Measurements from ENCODE around the gene CHST11. TPM values are rescaled to one million over a fixed set of nuclear protein-coding genes. Genes with fewer than 3 reads are reported as not detected.

Gene CHST11
- total RNA-seq, 1 donor from 2014 or later = 40.1 TPM

DNA sequence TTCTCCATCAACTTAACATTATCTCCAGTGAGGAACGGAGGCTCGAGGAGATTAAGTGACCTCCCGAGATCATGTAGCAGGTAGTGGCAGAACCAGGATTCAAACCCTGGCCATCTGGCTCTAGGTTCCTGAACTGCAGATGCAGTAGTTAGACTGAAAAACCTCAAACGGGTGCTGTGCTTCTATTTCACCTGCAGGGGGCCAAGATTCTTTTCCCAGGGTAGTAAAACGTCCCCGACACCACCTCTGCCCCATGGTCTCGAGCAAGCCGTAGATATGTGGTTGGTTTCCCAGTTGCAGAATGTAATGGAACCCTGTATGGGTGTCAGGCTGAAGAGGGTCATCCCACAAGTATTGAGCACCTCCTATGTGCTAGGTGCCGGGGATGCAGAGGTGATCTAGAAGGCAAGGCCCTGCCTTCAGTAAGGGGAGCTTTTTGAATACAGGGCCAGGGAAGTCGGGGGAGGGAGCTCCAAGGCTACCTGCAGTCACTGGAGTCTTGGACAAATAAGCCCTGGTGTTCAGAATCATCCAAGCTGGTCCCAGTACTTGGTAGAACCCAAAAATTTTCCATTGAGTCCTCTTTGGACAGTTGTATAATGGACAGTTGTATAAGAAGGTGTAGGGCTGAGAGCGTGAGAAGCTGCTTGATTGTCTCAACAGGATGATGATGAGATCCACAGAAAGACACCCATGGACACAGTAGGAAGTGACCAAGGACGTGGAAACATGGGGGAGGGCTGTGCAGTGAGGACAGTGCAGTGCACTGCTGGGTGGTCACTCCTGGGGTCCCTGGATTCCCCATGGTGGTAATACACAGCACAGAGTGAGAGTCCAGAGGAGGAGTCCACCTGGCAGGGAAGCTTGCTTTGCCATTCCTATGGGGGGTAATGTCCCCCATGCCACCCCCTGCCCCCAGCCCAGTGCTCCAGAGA lies 197.2 kb downstream of the CHST11 start:
- intact Hi-C loops (cut with micrococcal nuclease) = no loop called here
- ChIA-PET POLR2A (no interaction called here), CTCF (interaction anchor here (0.7 to 1.1 kb wide), 5 partner anchors 10 to 273 kb away, joined by 3 read pairs; partner anchors contain the start of gene CHST11)
- Mint-ChIP-seq H3K4me1 (peaks cover 32% of the 10 kb centered on the region), H3K27ac (no peak overlapping the region), H3K27me3 (no peaks in the 10 kb centered on the region), H3K9me3 (no peaks in the 10 kb centered on the region), H3K4me3 (no peak overlapping the region), H3K36me3 (ENCODE audit: low read depth) (peaks cover 23% of the 10 kb centered on the region)
- peak; percentile 58 for ATAC-seq (ENCODE audit: low read depth)
- no peak for DNase-seq
- TF ChIP-seq, protein P1, sequence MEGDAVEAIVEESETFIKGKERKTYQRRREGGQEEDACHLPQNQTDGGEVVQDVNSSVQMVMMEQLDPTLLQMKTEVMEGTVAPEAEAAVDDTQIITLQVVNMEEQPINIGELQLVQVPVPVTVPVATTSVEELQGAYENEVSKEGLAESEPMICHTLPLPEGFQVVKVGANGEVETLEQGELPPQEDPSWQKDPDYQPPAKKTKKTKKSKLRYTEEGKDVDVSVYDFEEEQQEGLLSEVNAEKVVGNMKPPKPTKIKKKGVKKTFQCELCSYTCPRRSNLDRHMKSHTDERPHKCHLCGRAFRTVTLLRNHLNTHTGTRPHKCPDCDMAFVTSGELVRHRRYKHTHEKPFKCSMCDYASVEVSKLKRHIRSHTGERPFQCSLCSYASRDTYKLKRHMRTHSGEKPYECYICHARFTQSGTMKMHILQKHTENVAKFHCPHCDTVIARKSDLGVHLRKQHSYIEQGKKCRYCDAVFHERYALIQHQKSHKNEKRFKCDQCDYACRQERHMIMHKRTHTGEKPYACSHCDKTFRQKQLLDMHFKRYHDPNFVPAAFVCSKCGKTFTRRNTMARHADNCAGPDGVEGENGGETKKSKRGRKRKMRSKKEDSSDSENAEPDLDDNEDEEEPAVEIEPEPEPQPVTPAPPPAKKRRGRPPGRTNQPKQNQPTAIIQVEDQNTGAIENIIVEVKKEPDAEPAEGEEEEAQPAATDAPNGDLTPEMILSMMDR (IDR thresholded peaks at IDR 0.05) = no peak

GRCh38 chr12:104654665-104655609 lies 198.2 kb downstream of the CHST11 start:
- intact Hi-C loops (cut with micrococcal nuclease) = no loop called here
- Mint-ChIP-seq H3K36me3 (ENCODE audit: low read depth) (peaks cover 23% of the 10 kb centered on the region), H3K4me1 (peaks cover 27% of the 10 kb centered on the region), H3K27me3 (no peaks in the 10 kb centered on the region), H3K27ac (peak overlapping the region; percentile 56), H3K9me3 (no peaks in the 10 kb centered on the region), H3K4me3 (no peak overlapping the region)
- TF ChIP-seq, protein P1 (IDR thresholded peaks at IDR 0.05) = no peak
- ATAC-seq (ENCODE audit: low read depth) = no peak
- POLR2A ChIA-PET = no interaction called here
- no peak for DNase-seq
- CTCF ChIA-PET = interaction anchor here (0.7 to 1.1 kb wide), 5 partner anchors 11 to 274 kb away, joined by 3 read pairs; no protein-coding TSS in a partner anchor

DNA sequence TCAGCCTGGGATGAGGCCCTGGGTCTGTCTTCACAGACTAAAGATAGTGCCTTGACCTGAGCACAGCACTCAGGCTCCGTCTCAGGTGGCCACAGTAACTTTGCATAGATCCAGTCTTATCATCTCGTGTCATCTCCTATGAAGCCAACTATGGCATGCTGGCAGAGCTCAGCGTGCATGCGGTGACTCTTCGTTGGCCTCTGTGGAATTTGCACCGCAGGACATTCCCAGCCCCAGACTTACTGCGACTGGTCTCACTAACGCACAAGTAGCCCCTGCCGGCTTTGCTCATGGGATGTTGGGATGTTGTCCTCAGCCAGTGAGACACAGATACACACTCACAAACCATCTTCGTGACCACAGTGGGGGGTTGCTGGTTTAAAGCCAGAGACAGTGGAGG lies 199.6 kb downstream of the CHST11 start:
- intact Hi-C loops (cut with micrococcal nuclease) = no loop called here
- Mint-ChIP-seq H3K27me3 (no peaks in the 10 kb centered on the region), H3K36me3 (ENCODE audit: low read depth) (peaks cover 25% of the 10 kb centered on the region), H3K4me3 (no peak overlapping the region), H3K9me3 (no peaks in the 10 kb centered on the region), H3K27ac (no peak overlapping the region), H3K4me1 (peaks cover 20% of the 10 kb centered on the region)
- DNase-seq (no peak), ATAC-seq (ENCODE audit: low read depth) (no peak)
- CTCF ChIA-PET = interaction anchor here (1.4 kb wide), 1 partner anchor 11 kb away, joined by 3 read pairs; no protein-coding TSS in a partner anchor
- TF ChIP-seq, protein P1 (IDR thresholded peaks at IDR 0.05) = no peak
- POLR2A ChIA-PET = no interaction called here

GRCh38 chr12:104656921-104657320 lies 200.2 kb downstream of the CHST11 start:
- ChIA-PET POLR2A (no interaction called here), CTCF (interaction anchor here (1.4 kb wide), 1 partner anchor 11 kb away, joined by 3 read pairs; no protein-coding TSS in a partner anchor)
- TF ChIP-seq, protein P1 (IDR thresholded peaks at IDR 0.05) = no peak
- no peak for DNase-seq
- no peak overlapping the region for H3K27ac Mint-ChIP-seq
- H3K4me3 Mint-ChIP-seq = no peak overlapping the region
- H3K9me3 Mint-ChIP-seq = no peaks in the 10 kb centered on the region
- no peaks in the 10 kb centered on the region for H3K27me3 Mint-ChIP-seq
- intact Hi-C loops (cut with micrococcal nuclease) = no loop called here
- ATAC-seq (ENCODE audit: low read depth) = no peak
- peaks cover 18% of the 10 kb centered on the region for H3K4me1 Mint-ChIP-seq
- peaks cover 21% of the 10 kb centered on the region for H3K36me3 Mint-ChIP-seq (ENCODE audit: low read depth)
